Measurements from ENCODE around the gene APBA1.

GRCh38 chr9:69500896-69501295, 171.3 kb downstream of the APBA1 start:
- TF ChIP-seq, protein P1, sequence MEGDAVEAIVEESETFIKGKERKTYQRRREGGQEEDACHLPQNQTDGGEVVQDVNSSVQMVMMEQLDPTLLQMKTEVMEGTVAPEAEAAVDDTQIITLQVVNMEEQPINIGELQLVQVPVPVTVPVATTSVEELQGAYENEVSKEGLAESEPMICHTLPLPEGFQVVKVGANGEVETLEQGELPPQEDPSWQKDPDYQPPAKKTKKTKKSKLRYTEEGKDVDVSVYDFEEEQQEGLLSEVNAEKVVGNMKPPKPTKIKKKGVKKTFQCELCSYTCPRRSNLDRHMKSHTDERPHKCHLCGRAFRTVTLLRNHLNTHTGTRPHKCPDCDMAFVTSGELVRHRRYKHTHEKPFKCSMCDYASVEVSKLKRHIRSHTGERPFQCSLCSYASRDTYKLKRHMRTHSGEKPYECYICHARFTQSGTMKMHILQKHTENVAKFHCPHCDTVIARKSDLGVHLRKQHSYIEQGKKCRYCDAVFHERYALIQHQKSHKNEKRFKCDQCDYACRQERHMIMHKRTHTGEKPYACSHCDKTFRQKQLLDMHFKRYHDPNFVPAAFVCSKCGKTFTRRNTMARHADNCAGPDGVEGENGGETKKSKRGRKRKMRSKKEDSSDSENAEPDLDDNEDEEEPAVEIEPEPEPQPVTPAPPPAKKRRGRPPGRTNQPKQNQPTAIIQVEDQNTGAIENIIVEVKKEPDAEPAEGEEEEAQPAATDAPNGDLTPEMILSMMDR (optimal IDR thresholded peaks at IDR 0.05 in 1 of 3, IDR thresholded peaks at IDR 0.05 in 1 of 3, conservative IDR thresholded peaks at IDR 0.05 in 1 of 3; ENCODE audit: extremely low read depth in 1 of 3, insufficient read depth in 2 of 3, low read length in 3 of 3), result no peak
- TF ChIP-seq EZH2 (IDR thresholded peaks at IDR 0.05; ENCODE audit: low read length), result no peak

All from keratinocyte (primary cell).